ENCODE measurements around the gene MGAT5B. TPM values are rescaled to one million over a fixed set of nuclear protein-coding genes. Genes with fewer than 3 reads are reported as not detected.

MGAT5B gene
- total and polyA plus RNA-seq, 10 of the 15 experiments (the other 5 are each of a cell fraction or from before 2014, with no cell fraction given): 0.13 TPM; not detected in 9

DNA sequence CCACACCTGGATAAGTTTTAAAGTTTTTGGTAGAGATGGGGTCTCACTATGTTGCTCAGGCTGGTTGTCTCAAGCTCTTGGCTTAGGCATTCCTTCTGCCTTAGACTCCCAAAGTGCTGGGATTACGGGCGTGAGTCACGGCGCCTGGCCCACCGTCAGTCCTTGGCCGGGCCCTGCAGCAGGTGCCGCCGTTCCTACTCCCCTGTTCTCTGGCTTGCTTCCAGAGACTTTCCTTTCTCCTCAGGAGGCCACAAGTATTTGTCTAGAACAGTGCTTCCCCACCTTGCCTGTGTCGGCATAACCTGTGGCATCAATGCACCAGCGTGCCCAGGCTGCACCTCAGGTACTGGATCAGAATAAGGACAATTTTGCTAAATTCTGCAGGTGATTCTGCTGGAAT lies 3.0 kb upstream of the MGAT5B start:
- no peaks in the 10 kb centered on the region for H4K20me1 ChIP-seq (ENCODE audit: control insufficient read depth, insufficient read depth)
- WGBS (ENCODE audit: insufficient coverage, insufficient replicate concordance, low lambda C conversion rate, missing lambda C conversion rate): 60% methylated on average over 10 of the region's 10 CpGs

More for the DNA sequence above, 3.0 kb upstream of the MGAT5B start:
- Histone ChIP-seq H3K27me3 (replicated peaks in 1 of 2; ENCODE audit: control insufficient read depth in 2 of 2, insufficient read depth in 2 of 2, low read length in 1 of 2) (peaks cover 0 to 3% of the 10 kb centered on the region in 2 experiments; a peak in 3 of 4 replicates), H2AFZ (ENCODE audit: control insufficient read depth, low read depth, low read length) (no peak overlapping the region), H3K9me3 (replicated peaks; ENCODE audit: control insufficient read depth, insufficient read depth, low read length) (no peaks in the 10 kb centered on the region), H3K4me1 (ENCODE audit: control insufficient read depth, insufficient read depth, low read length) (no peaks in the 10 kb centered on the region; the same call in 1 of the 2 replicates), H3K79me2 (ENCODE audit: control insufficient read depth, insufficient read depth, low read length) (no peaks in the 10 kb centered on the region), H3K4me3 (no peak overlapping the region), H3K9ac (ENCODE audit: control insufficient read depth, insufficient read depth, low read length) (no peak overlapping the region), H3K36me3 (ENCODE audit: control insufficient read depth in 2 of 2, insufficient read depth in 2 of 2, low read length in 1 of 2) (no peaks in the 10 kb centered on the region), H3K27ac (ENCODE audit: control insufficient read depth, insufficient read depth) (no peak overlapping the region), H3K4me2 (ENCODE audit: control insufficient read depth, insufficient read depth) (no peak overlapping the region)
- in situ Hi-C loops (cut with MboI) (loop anchor here (5.0 kb wide), 1 partner anchor 382 kb away; no protein-coding TSS in a partner anchor), intact Hi-C loops (cut with micrococcal nuclease; ENCODE audit: unreplicated experiment) (loop anchor here (10.0 kb wide), 1 partner anchor 380 kb away; no protein-coding TSS in a partner anchor)
- SMC1A ChIA-PET (ENCODE audit: uncharacterized antibody, unreplicated experiment): interaction anchor here (0.6 to 0.9 kb wide), 2 partner anchors 190 to 192 kb away, joined by 3 read pairs; no protein-coding TSS in a partner anchor
- CTCF ChIA-PET: interaction anchor here (1.1 to 2.3 kb wide), 2 partner anchors 191 to 200 kb away, joined by 3 to 9 read pairs; no protein-coding TSS in a partner anchor
- no peak for ATAC-seq
- no peak for DNase-seq (ENCODE audit: low read depth, low spot score)
- TF ChIP-seq SMC3 (IDR thresholded peaks at IDR 0.05; ENCODE audit: borderline replicate concordance, low read length) (no peak), SREBF2 (IDR thresholded peaks at IDR 0.05; ENCODE audit: low read length) (no peak), MXI1 (IDR thresholded peaks at IDR 0.05; ENCODE audit: low read depth, low read length) (no peak), IKZF2 (IDR thresholded peaks at IDR 0.05) (no peak), ZNF687 (IDR thresholded peaks at IDR 0.05) (no peak), ASH2L (IDR thresholded peaks at IDR 0.05; ENCODE audit: borderline replicate concordance, low read depth) (no peak), ATF7 (IDR thresholded peaks at IDR 0.05; ENCODE audit: low read depth) (no peak), MLLT1 (IDR thresholded peaks at IDR 0.05) (no peak), POLR2AphosphoS5 (IDR thresholded peaks at IDR 0.05; ENCODE audit: low read length) (no peak), KLF5 (IDR thresholded peaks at IDR 0.05; ENCODE audit: partially characterized antibody) (no peak), LARP7 (IDR thresholded peaks at IDR 0.05) (no peak), TARDBP (IDR thresholded peaks at IDR 0.05; ENCODE audit: borderline replicate concordance) (no peak)
- no peak for FAIRE-seq
- BruUV-seq (replicated peaks): no TSS peak
- RAD21 ChIA-PET (ENCODE audit: unreplicated experiment): interaction anchor here (0.6 kb wide), 1 partner anchor 96 kb away, joined by 7 read pairs; no protein-coding TSS in a partner anchor
- POLR2A ChIA-PET: no interaction called here
